K562 (cell line): Measurements from ENCODE around the gene CLSTN2. TPM values are rescaled to one million over a fixed set of nuclear protein-coding genes. Genes with fewer than 3 reads are reported as not detected.

Experiments
- MIER1 ChIP-seq: fragments of 450-650 bp; IDR thresholded peaks from 2 replicates; pipeline ENCODE4 v1.6.1; 2016; ENCODE audit warnings: antibody characterized with exemption, mild to moderate bottlenecking, low read depth
- PYGO2 ChIP-seq: fragments of 450-650 bp; IDR thresholded peaks from 2 replicates; pipeline ENCODE4 v1.6.1; 2016; ENCODE audit warnings: mild to moderate bottlenecking, missing genetic modification characterization, moderate library complexity, missing compliant biosample characterization
- RFX1 ChIP-seq: fragments of 450-650 bp; IDR thresholded peaks from 2 replicates; pipeline ENCODE4 v1.6.1; 2016; ENCODE audit warnings: mild to moderate bottlenecking, moderate library complexity
- SIN3B ChIP-seq: fragments of 450-650 bp; IDR thresholded peaks from 2 replicates; pipeline ENCODE4 v1.6.1; 2017; ENCODE audit warnings: low read depth, mild to moderate bottlenecking, moderate library complexity
- TAF9B ChIP-seq: fragments of 450-650 bp; IDR thresholded peaks from 2 replicates; pipeline ENCODE4 v1.6.1; 2018; ENCODE audit warnings: mild to moderate bottlenecking; ENCODE audit not compliant: partially characterized antibody
- ZNF282 ChIP-seq: sonication (generic); formaldehyde crosslinking; IDR thresholded peaks from 2 replicates; pipeline ENCODE4 v1.8.1; 2023; ENCODE audit warnings: missing genetic modification reagents
- ZNF436 ChIP-seq: fragments of 250-450, 450-650 bp; sonication (Bioruptor Pico); formaldehyde crosslinking; IDR thresholded peaks from 2 replicates; pipeline ENCODE4 v1.7.0; 2020; ENCODE audit warnings: mild to moderate bottlenecking
- polyA plus RNA-seq, 8 experiments: library from polyadenylated mRNA; depleted of rRNA in 4 of 8; stranded (reverse) in 5 of 8; unstranded in 3 of 8; fragments of >200 nt; fragmentation: Nextera tagmentation in 2 of 8; fragmentation: Illumina TruSeq in 1 of 8; extraction: Ambion mirVana in 2 of 8; extraction: Trizol in 1 of 8; gene quantifications; 2 replicates each; pipeline versions ENCODE4 v1.2.1 to v1.2.3, GENCODE V29; 2011 to 2014; ENCODE audit warnings: inconsistent platforms in 1 of 8, missing spikeins in 1 of 8
- total RNA-seq, 7 experiments: library from RNA; depleted of rRNA in 6 of 7; stranded (reverse); fragments of >200 nt in 6 of 7; fragmentation: Illumina TruSeq in 2 of 7; extraction: Trizol in 2 of 7; gene quantifications; 2 replicates each; pipeline versions ENCODE4 v1.2.1 to v1.2.3, GENCODE V29; 2011 to 2021; ENCODE audit warnings: low replicate concordance in 1 of 7
- TF ChIP-seq, protein P1 (sequence below): IDR thresholded peaks from 2 replicates; pipeline ENCODE4 v1.6.1; 2011; ENCODE audit not compliant: insufficient read length; ENCODE audit errors: extremely low read depth
- TF ChIP-seq, protein P2 (sequence below), 2 experiments: fragments of 450-650 bp; IDR thresholded peaks; 2 replicates each; pipeline ENCODE4 v1.6.1; 2018; ENCODE audit warnings: mild to moderate bottlenecking in 2 of 2, low read depth in 1 of 2; ENCODE audit not compliant: partially characterized antibody in 2 of 2
- TF ChIP-seq, protein P3 (sequence below), 2 experiments: fragments of 450-650 bp in 1 of 2; sonication (generic) in 1 of 2; formaldehyde crosslinking in 1 of 2; IDR thresholded peaks; 2 replicates each; pipeline versions ENCODE4 v1.7.1 to v1.9.0; 2016 to 2022; ENCODE audit warnings: inconsistent platforms in 1 of 2, mild to moderate bottlenecking in 1 of 2, missing genetic modification reagents in 1 of 2

Gene CLSTN2
- total and polyA plus RNA-seq, 9 of the 15 experiments (the other 6 are each of a cell fraction or from before 2014, with no cell fraction given): 0.02 to 0.04 (median 0.04) TPM; not detected in 6

DNA sequence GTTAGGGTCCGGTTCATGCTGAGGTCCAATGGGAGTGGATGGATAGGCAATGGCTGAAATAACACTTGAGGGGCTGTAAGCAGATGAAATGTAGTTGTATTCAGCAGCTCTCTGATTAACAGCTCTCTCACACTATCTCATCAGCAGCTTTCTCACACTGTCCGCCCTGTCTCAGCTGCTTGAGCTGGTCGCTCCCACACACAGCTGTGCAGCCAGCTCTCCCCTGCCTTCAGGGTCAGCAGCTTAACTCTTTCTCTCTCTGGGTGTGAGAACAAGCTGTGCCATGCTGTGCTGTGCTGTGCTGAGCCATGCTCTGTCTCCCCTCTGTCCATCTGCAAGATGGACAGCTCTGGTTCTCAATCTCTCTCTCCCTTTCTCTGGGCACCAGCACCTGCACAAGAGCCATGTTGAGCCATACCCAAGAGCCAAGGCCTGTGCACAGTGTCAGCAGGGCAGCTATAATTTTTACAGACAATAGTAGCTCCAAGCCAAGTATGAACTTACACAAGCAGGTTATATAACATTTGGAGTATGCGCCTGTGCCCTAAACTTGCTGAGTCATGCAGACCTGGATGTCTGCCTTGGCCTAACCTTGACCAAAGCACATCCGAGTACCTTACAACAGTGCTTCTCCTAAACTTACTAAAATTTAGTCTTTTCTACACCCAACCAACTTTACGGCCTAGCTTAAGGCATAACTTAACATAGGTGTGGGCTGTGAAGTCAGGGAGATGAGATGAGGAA, 451.5 kb downstream of the CLSTN2 start (continued):
- no peak for TF ChIP-seq PYGO2 (tag)
- no peak for TF ChIP-seq RFX1
- TF ChIP-seq ZNF436 (CRISPR knock-in tag): no peak
- no peak for TF ChIP-seq SIN3B
- no peak for TF ChIP-seq TAF9B
- no peak for TF ChIP-seq MIER1
- TF ChIP-seq, protein P1, sequence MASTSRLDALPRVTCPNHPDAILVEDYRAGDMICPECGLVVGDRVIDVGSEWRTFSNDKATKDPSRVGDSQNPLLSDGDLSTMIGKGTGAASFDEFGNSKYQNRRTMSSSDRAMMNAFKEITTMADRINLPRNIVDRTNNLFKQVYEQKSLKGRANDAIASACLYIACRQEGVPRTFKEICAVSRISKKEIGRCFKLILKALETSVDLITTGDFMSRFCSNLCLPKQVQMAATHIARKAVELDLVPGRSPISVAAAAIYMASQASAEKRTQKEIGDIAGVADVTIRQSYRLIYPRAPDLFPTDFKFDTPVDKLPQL: no peak
- TF ChIP-seq, protein P2, sequence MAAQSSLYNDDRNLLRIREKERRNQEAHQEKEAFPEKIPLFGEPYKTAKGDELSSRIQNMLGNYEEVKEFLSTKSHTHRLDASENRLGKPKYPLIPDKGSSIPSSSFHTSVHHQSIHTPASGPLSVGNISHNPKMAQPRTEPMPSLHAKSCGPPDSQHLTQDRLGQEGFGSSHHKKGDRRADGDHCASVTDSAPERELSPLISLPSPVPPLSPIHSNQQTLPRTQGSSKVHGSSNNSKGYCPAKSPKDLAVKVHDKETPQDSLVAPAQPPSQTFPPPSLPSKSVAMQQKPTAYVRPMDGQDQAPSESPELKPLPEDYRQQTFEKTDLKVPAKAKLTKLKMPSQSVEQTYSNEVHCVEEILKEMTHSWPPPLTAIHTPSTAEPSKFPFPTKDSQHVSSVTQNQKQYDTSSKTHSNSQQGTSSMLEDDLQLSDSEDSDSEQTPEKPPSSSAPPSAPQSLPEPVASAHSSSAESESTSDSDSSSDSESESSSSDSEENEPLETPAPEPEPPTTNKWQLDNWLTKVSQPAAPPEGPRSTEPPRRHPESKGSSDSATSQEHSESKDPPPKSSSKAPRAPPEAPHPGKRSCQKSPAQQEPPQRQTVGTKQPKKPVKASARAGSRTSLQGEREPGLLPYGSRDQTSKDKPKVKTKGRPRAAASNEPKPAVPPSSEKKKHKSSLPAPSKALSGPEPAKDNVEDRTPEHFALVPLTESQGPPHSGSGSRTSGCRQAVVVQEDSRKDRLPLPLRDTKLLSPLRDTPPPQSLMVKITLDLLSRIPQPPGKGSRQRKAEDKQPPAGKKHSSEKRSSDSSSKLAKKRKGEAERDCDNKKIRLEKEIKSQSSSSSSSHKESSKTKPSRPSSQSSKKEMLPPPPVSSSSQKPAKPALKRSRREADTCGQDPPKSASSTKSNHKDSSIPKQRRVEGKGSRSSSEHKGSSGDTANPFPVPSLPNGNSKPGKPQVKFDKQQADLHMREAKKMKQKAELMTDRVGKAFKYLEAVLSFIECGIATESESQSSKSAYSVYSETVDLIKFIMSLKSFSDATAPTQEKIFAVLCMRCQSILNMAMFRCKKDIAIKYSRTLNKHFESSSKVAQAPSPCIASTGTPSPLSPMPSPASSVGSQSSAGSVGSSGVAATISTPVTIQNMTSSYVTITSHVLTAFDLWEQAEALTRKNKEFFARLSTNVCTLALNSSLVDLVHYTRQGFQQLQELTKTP (IDR thresholded peaks at IDR 0.05; ENCODE audit: low read depth in 1 of 2, partially characterized antibody in 2 of 2): no peak
- no peak for TF ChIP-seq ZNF282 (CRISPR knock-in tag)
- TF ChIP-seq, protein P3, sequence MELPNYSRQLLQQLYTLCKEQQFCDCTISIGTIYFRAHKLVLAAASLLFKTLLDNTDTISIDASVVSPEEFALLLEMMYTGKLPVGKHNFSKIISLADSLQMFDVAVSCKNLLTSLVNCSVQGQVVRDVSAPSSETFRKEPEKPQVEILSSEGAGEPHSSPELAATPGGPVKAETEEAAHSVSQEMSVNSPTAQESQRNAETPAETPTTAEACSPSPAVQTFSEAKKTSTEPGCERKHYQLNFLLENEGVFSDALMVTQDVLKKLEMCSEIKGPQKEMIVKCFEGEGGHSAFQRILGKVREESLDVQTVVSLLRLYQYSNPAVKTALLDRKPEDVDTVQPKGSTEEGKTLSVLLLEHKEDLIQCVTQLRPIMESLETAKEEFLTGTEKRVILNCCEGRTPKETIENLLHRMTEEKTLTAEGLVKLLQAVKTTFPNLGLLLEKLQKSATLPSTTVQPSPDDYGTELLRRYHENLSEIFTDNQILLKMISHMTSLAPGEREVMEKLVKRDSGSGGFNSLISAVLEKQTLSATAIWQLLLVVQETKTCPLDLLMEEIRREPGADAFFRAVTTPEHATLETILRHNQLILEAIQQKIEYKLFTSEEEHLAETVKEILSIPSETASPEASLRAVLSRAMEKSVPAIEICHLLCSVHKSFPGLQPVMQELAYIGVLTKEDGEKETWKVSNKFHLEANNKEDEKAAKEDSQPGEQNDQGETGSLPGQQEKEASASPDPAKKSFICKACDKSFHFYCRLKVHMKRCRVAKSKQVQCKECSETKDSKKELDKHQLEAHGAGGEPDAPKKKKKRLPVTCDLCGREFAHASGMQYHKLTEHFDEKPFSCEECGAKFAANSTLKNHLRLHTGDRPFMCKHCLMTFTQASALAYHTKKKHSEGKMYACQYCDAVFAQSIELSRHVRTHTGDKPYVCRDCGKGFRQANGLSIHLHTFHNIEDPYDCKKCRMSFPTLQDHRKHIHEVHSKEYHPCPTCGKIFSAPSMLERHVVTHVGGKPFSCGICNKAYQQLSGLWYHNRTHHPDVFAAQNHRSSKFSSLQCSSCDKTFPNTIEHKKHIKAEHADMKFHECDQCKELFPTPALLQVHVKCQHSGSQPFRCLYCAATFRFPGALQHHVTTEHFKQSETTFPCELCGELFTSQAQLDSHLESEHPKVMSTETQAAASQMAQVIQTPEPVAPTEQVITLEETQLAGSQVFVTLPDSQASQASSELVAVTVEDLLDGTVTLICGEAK (IDR thresholded peaks at IDR 0.05): no peak
- TF ChIP-seq, protein P3 (CRISPR knock-in tag; IDR thresholded peaks at IDR 0.05): no peak
